ENCODE measurements around the gene ZNF580. TPM values are rescaled to one million over a fixed set of nuclear protein-coding genes. Genes with fewer than 3 reads are reported as not detected.

Gene ZNF580
- total RNA-seq, 4 donors from 2014 or later = 8.8 to 19.1 (median 12.9) TPM

GRCh38 chr19:55605637-55606470 lies 34.9 kb upstream of the ZNF580 start, which contains the start of gene ZNF865:
Gene ZNF865 (plus strand): TSS chr19:55605647. CDS start chr19:55613619, 7,972 bp downstream.
- 1% methylated on average over 16 to 20 of the region's 44 CpGs for WGBS, 2 donors
- Histone ChIP-seq H3K9me3 (no peaks in the 10 kb centered on the region), H3K36me3 (peaks cover 0 to 42% (median 11%) of the 10 kb centered on the region in 3 donors), H3K27me3 (no peaks in the 10 kb centered on the region), H3K4me1 (peaks cover 27 to 69% (median 34%) of the 10 kb centered on the region in 3 donors), H3K27ac (peak within 1 kb of the TSS; percentile 96 to 97 (median 97)), H3K4me3 (peak within 1 kb of the TSS; percentile 77 to 86 (median 82))
- no peak for DNase-seq
- no peak for TF ChIP-seq POLR2A (IDR thresholded peaks at IDR 0.05)
- peak; percentile 58 to 76 (median 64) for TF ChIP-seq CTCF (IDR thresholded peaks at IDR 0.05)
- intact Hi-C loops (cut with DNase I) = no loop called here

- peaks cover 22 to 69% (median 29%) of the 10 kb centered on the region in 3 donors for H3K4me1 ChIP-seq
- WGBS, 2 donors = 18 to 25% methylated on average over 11 to 12 of the region's 12 CpGs
- no peaks in the 10 kb centered on the region for H3K9me3 ChIP-seq
- H3K4me3 ChIP-seq = peak overlapping the region; percentile 77 to 86 (median 82)
- intact Hi-C loops (cut with DNase I) = no loop called here
- TF ChIP-seq POLR2A (IDR thresholded peaks at IDR 0.05) = no peak
- TF ChIP-seq CTCF (IDR thresholded peaks at IDR 0.05) = peak in 1 of 6 experiments; percentile 2
- peak overlapping the region; percentile 96 to 97 (median 97) for H3K27ac ChIP-seq
- no peaks in the 10 kb centered on the region for H3K27me3 ChIP-seq
- H3K36me3 ChIP-seq = peaks cover 0 to 43% (median 11%) of the 10 kb centered on the region in 3 donors
- no peak for DNase-seq
These were observed 34.4 kb upstream of the ZNF580 start for GRCh38 chr19:55606471-55606787.

GRCh38 chr19:55606817-55607216 lies 34.0 kb upstream of the ZNF580 start:
- Histone ChIP-seq H3K4me1 (peaks cover 18 to 69% (median 25%) of the 10 kb centered on the region in 3 donors), H3K27ac (peak overlapping the region in 3 of 4 donors; percentile 96 to 97 (median 97)), H3K36me3 (peaks cover 0 to 46% (median 11%) of the 10 kb centered on the region in 3 donors), H3K9me3 (no peaks in the 10 kb centered on the region), H3K27me3 (no peaks in the 10 kb centered on the region), H3K4me3 (peak overlapping the region in 2 of 4 donors; percentile 80 to 84)
- DNase-seq = no peak
- 62 to 70% methylated on average over 9 of the region's 9 CpGs for WGBS, 2 donors
- intact Hi-C loops (cut with DNase I) = no loop called here
- no peak for TF ChIP-seq POLR2A (IDR thresholded peaks at IDR 0.05)
- TF ChIP-seq CTCF (IDR thresholded peaks at IDR 0.05) = no peak

- no peak for TF ChIP-seq CTCF (IDR thresholded peaks at IDR 0.05)
- TF ChIP-seq POLR2A (IDR thresholded peaks at IDR 0.05) = no peak
- WGBS, 2 donors = 81 to 95% methylated on average over 4 to 5 of the region's 5 CpGs
- Histone ChIP-seq H3K36me3 (peaks cover 0 to 49% (median 3%) of the 10 kb centered on the region in 3 donors), H3K9me3 (no peaks in the 10 kb centered on the region), H3K4me1 (peaks cover 14 to 48% (median 18%) of the 10 kb centered on the region in 3 donors), H3K27me3 (no peaks in the 10 kb centered on the region), H3K4me3 (no peak overlapping the region), H3K27ac (no peak overlapping the region)
- intact Hi-C loops (cut with DNase I) = no loop called here
- no peak for DNase-seq
These were observed 31.5 kb upstream of the ZNF580 start for GRCh38 chr19:55609326-55609725.

Measured in esophagus squamous epithelium (tissue), 5 donors.